IPS DF 4.7 (cell line): Measurements from ENCODE around the gene RNF103.

Experiments
- DNase-seq: peaks from one replicate; pipeline ENCODE4 v3.0.0-alpha.2; 2013; ENCODE audit warnings: low spot score; ENCODE audit errors: extremely low read depth

Gene RNF103

DNA sequence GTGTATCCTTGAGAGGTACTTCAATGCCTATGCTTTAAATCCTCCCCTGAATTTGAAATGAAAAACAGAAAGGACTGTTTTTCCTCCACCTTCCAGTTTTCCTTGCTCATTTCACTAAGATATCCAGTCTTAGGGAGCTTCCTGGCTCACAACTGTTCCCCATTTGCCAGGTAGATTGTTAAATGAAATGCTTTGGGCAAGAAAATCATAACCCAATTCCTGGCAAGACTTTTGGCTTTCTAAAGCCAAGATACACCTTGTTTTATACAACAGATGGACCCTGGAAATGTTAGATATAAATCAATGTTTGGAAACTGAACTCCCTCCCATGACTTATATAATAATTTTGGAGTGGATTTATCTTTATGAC, 56.9 kb downstream of the RNF103 start:
- no peak for DNase-seq

DNA sequence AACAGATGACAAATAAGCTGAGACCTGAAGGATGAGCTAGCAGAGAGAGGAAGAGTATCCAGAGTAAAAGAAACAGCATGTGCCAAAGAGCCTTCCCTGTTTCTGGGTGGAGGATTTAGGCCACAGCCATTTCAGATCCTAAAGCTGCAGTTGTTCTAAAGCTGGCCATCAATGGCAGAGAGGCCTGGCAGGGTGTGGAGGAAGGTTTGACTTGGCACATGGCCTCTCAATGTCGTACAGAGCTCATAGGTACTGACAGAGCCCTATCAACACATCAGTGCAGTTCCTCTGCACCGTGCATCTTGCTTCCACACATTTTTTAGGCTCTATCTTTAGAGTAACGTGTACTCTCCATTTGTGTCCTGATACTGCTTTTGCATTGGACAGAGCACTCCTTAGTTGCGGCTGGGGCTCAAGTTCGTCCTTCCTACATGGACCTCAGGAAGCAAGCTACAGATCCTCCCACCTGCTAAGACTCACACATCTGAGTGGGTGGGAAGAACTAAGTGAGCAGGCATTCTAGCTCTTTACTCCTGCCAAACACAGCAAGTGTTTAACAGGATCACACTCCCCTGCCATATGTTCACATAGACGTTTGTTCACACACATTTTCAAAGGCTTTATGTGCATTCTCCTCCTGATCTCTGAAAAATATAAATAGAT, 57.4 kb downstream of the RNF103 start:
- no peak for DNase-seq

DNA sequence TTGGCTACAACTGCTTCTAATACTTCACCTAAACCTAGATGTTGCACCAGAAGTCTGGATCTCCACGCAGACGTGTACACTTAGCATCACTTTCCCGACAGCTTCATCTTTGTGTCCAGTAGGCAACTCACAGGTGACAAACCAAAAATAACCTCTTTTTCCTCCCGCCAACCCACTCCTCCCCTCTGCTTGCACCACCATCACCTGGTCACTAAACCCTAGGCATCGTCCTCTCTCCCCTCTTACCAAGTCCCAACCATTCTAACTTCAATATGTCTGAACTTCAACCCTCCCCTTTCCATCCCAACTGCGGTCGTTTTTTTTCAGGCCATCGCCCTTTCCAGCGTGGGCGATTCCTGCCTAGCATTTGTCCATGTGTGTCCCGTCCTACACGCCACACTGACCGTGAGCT, 60.0 kb downstream of the RNF103 start:
- no peak for DNase-seq

DNA sequence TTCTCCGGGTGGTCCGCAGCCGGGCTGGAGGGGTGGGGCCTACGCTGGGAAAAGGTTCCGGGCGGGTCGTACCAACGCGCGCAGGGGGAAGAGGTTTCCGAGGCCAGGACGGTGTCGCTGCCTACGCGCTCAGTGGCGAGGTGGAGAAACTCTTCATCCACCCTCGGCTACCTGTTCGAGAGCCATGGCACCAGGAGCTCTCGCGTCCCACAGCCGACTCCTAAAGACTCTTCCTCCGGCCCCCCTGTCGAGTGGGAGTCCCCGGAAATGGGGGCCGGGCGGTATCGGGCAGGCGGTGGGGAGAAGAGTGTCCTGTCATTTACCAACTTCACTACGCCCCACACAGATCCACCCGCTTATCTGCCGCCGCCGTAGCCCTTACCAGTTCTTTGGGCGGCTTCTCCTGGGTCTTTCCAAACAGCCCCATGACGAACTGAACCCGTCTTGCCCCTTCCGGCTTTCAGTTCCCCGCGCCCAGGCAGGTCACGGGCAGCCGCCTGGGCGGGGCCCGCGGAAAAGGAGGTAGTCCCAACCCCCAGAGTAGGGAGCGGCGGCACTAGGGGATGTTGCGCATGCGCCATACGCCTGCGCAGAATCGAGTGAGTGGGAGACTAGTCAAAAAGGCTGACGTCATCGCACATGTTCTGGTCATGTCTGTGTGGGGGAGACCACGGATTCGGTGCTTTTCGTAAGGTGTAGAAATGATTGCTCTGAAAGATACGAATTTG, 60.6 kb downstream of the RNF103 start, which contains the start of gene CHMP3:
Gene CHMP3 (minus strand): TSS at position 522 of the 728 bp plus-strand sequence. CDS start 95 bp downstream, at position 427.
- DNase-seq, result peak; percentile 90

DNA sequence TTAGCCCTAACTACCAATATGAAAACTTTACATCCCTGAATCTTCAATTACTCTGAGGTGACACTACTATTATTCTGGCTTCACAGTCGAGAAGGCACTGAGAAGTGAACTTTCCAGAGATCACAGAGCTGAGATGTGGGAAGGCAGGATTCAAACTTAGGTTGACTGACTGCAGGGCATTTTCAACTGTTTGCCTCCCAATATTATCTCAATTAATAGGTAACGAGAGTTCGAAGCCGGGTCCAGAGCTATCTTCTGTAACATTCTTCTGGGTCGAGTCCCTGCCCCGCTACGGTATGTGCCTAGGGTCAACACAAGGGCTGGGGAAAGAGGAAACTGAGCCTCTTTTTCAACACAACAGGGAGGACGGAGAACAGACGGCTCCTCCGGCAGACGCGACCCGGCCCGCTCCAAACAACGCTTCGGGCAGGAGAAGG, 61.2 kb downstream of the RNF103 start:
- no peak for DNase-seq

DNA sequence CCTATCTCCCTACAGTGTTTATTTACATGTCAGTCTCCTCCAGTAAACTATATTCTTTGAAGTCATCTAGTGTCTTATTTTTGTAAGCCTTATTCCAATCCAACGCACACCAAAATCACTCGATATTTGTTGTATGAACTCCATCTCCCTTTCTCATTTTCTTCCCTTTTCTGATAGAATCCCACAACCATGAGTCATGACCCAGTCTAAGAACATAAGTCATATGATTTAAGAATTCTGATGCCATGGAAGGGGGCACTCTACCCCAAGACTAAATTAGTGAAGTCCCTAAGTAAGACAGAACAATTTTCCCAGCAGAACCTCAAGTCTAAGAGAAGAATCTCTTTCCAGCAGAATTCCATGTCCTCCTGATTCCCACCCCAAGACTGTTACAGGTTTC, 65.8 kb downstream of the RNF103 start:
- DNase-seq, result no peak

DNA sequence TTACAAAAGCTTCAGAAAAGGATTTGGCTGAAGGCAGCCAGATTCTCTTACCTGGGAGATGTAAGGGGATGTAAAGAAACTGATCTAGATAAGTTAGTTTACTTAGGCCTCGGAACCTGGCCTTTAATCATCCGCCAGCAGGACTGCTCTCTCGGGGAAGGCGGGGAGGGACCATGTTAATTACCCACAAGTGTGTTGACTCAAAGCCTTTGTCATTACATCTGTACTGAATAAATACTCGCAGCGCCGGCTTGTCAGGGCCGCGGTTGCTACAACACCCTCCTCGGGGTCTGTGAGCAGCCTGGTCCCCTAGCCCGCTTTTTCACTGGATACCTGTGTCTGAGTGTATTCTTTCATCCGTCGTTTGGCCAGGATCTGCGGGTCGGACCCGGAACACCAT, 67.2 kb downstream of the RNF103 start:
- DNase-seq, result no peak
